Spleen (tissue), 11 donors: ENCODE data around the gene RCAN3. TPM values are rescaled to one million over a fixed set of nuclear protein-coding genes. Genes with fewer than 3 reads are reported as not detected.

Experiments
- DNase-seq: peaks from one replicate; pipeline ENCODE4 v3.0.0-alpha.2; 2020
- H3K27ac ChIP-seq, 8 donors: fragments of 200-600 bp; sonication (generic) in 7 of 8; 1 replicate in 4 of 8; 2 replicates in 4 of 8; pipeline versions ENCODE4 v1.5.0 to v1.8.0; 2016 to 2021; ENCODE audit warnings: inconsistent platforms in 4 of 8, mild to moderate bottlenecking in 4 of 8, moderate library complexity in 1 of 8
- H3K27me3 ChIP-seq, 7 donors: fragments of 200-600 bp; sonication (generic) in 6 of 7; replicated peaks in 1 of 7; 1 replicate in 4 of 7; 2 replicates in 3 of 7; pipeline versions ENCODE4 v1.5.0 to v1.8.0; 2016 to 2021; ENCODE audit warnings: inconsistent platforms in 3 of 7, mild to moderate bottlenecking in 1 of 7
- H3K36me3 ChIP-seq, 6 donors: fragments of 200-600 bp; sonication (generic) in 5 of 6; 1 replicate in 4 of 6; 2 replicates in 2 of 6; pipeline versions ENCODE4 v1.5.0 to v1.8.0; 2016 to 2021; ENCODE audit warnings: inconsistent platforms in 2 of 6
- H3K4me1 ChIP-seq, 6 donors: fragments of 200-600 bp; sonication (generic) in 5 of 6; 1 replicate in 3 of 6; 2 replicates in 3 of 6; pipeline versions ENCODE4 v1.5.0 to v1.8.0; 2016 to 2021; ENCODE audit warnings: inconsistent platforms in 3 of 6
- H3K4me3 ChIP-seq, 8 donors: fragments of 200-600 bp; sonication (generic) in 7 of 8; 1 replicate in 4 of 8; 2 replicates in 4 of 8; pipeline versions ENCODE4 v1.5.0 to v1.8.0; 2016 to 2021; ENCODE audit warnings: inconsistent platforms in 4 of 8, mild to moderate bottlenecking in 4 of 8, moderate library complexity in 2 of 8
- H3K9me3 ChIP-seq, 8 donors: fragments of 200-600 bp; sonication (generic) in 7 of 8; 1 replicate in 4 of 8; 2 replicates in 4 of 8; pipeline versions ENCODE4 v1.5.0 to v1.8.0; 2016 to 2021; ENCODE audit warnings: inconsistent platforms in 4 of 8
- POLR2A ChIP-seq, 3 donors: fragments of 450-650 bp; IDR thresholded peaks; one replicate each; pipeline ENCODE4 v1.5.1; 2017; ENCODE audit warnings: antibody characterized with exemption in 3 of 3, mild to moderate bottlenecking in 1 of 3
- POLR2AphosphoS5 ChIP-seq, 3 donors: sonication (generic); formaldehyde crosslinking; IDR thresholded peaks; one replicate each; pipeline ENCODE4 v1.5.1; 2017; ENCODE audit warnings: antibody characterized with exemption in 3 of 3
- WGBS, 5 donors: extraction: QIAGEN DNeasy Blood & Tissue Kit in 3 of 5; methylation state at CpG; one replicate each; pipeline versions ENCODE4 v1.1.5 to v1.1.7; 2013 to 2018; 5-methylcytosine and 5-hydroxymethylcytosine counted together
- intact Hi-C: fragments of 100-400 bp; cut with DNase I; formaldehyde crosslinking; loops from one replicate; pipeline ENCODE4 v1.15.0; 2023; ENCODE audit warnings: low total_unique reads
- polyA plus RNA-seq, 3 donors: library from polyadenylated mRNA; stranded (reverse); fragments of 200-250 nt; gene quantifications; one replicate each; pipeline ENCODE4 v1.2.1, GENCODE V29; 2013
- total RNA-seq, 7 donors: library from RNA; depleted of rRNA in 3 of 7; stranded (reverse); fragments of >200 nt in 3 of 7; fragmentation: NEBNext Ultra II Directional in 4 of 7; extraction: Animal tissue kit (Norgen Biotek cat#: 25700) in 4 of 7; gene quantifications; one replicate each; pipeline versions ENCODE4 v1.1.0 to v1.2.1, GENCODE V29; 2016 to 2021
- TF ChIP-seq, protein P1 (sequence below), 11 experiments: fragments of 200-600 bp in 7 of 11; fragments of 450-650 bp in 4 of 11; sonication (generic) in 4 of 11; IDR thresholded peaks in 8 of 11; conservative IDR thresholded peaks in 3 of 11; 1 replicate in 7 of 11; 2 replicates in 4 of 11; pipeline versions ENCODE4 v1.4.0 to v1.8.0; 2016 to 2021; ENCODE audit warnings: antibody characterized with exemption in 11 of 11, inconsistent platforms in 4 of 11, mild to moderate bottlenecking in 1 of 11
- donor health status: healthy with polysubstance abuse.
- donor health status: DM: no; HTN: no; CAD: no; lungs with moderate emphysema.
- donor health status: DM: no; HTN: no; CAD: no.
- donor health status: Bipolar disorder and iron deficiency.
- donor health status: healthy.
- donor health status: DM: no; HTN: no; CAD: no.
- donor health status: DM: yes; HTN: yes; CAD: no.

Gene RCAN3
- total and polyA plus RNA-seq, 10 donors, result 6.1 to 21.7 (median 16.5) TPM

DNA sequence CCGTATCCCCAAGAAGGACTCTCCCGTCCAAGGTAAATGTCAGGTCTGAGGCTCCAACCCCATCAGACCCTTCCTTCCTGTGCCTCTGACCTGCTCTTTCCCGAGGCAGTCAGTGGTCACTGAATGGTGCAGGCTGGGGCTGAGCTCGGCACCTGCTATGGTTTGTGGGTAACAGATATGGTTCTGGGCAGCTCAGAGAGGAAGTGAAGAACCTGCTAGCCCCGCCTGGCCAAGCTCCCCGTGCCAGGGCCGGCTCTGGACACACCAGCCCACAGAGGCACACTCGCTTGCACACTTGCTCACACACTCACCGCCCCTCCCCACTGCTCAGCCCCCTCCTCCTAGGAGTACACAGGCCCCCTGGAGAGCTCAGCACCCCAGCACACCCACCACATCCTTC, 69.7 kb downstream of the RCAN3 start:
- TF ChIP-seq, protein P1, sequence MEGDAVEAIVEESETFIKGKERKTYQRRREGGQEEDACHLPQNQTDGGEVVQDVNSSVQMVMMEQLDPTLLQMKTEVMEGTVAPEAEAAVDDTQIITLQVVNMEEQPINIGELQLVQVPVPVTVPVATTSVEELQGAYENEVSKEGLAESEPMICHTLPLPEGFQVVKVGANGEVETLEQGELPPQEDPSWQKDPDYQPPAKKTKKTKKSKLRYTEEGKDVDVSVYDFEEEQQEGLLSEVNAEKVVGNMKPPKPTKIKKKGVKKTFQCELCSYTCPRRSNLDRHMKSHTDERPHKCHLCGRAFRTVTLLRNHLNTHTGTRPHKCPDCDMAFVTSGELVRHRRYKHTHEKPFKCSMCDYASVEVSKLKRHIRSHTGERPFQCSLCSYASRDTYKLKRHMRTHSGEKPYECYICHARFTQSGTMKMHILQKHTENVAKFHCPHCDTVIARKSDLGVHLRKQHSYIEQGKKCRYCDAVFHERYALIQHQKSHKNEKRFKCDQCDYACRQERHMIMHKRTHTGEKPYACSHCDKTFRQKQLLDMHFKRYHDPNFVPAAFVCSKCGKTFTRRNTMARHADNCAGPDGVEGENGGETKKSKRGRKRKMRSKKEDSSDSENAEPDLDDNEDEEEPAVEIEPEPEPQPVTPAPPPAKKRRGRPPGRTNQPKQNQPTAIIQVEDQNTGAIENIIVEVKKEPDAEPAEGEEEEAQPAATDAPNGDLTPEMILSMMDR (IDR thresholded peaks at IDR 0.05 in 8 of 11, conservative IDR thresholded peaks at IDR 0.05 in 3 of 11), result no peak
- H3K36me3 ChIP-seq, result no peaks in the 10 kb centered on the region
- intact Hi-C loops, result no loop called here
- no peaks in the 10 kb centered on the region for H3K9me3 ChIP-seq
- DNase-seq, result no peak
- H3K4me3 ChIP-seq, result peak overlapping the region in 1 of 8 donors; percentile 35
- 27 to 43% (median 37%) methylated on average over 9 of the region's 9 CpGs for WGBS, 5 donors
- H3K27me3 ChIP-seq, result no peaks in the 10 kb centered on the region
- H3K27ac ChIP-seq, result no peak overlapping the region
- peaks cover 0 to 11% (median 5%) of the 10 kb centered on the region in 6 donors for H3K4me1 ChIP-seq

DNA sequence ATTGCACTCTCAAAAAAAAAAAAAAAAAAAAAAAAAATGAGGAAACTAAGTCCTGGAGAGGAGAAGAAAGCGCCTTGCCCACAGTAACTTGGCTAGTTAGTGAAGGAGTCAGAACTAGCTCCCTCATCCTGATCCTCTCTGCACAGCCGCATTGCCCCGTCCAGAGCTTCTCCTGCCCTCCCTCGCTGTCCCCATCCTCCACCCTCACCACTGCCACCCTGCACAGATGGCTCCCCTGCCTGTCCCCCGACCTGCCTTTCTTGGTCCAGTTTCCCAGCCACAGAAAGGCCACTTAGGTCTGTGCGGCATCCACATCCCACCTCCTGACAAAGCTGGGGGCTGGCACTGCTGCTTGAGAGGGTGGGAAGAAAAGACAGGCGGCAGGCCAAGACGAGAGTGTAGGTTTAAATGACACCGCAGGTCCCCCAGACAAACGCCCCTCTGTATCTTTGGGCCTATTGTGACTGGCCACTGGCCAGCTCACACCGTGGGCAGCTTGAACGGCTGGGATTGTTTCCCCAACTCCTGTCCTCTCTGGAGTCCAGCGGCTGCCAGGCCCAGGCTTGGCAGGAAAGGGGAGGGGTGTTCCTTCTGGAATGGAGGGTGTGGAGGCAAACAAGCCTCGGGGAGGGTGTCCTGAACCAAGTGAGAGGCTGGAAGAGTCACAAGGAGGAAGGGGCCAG, 73.4 kb downstream of the RCAN3 start:
- Histone ChIP-seq H3K36me3 (no peaks in the 10 kb centered on the region), H3K27me3 (no peaks in the 10 kb centered on the region), H3K4me1 (peaks cover 0 to 11% (median 5%) of the 10 kb centered on the region in 6 donors), H3K4me3 (no peak overlapping the region), H3K9me3 (no peaks in the 10 kb centered on the region), H3K27ac (no peak overlapping the region)
- intact Hi-C loops, result no loop called here
- TF ChIP-seq, protein P1 (IDR thresholded peaks at IDR 0.05 in 8 of 11, conservative IDR thresholded peaks at IDR 0.05 in 3 of 11), result no peak
- TF ChIP-seq POLR2A (IDR thresholded peaks at IDR 0.05), result no peak
- TF ChIP-seq POLR2AphosphoS5 (IDR thresholded peaks at IDR 0.05), result no peak
- DNase-seq, result no peak
- 67 to 81% (median 74%) methylated on average over 14 of the region's 14 CpGs for WGBS, 5 donors

DNA sequence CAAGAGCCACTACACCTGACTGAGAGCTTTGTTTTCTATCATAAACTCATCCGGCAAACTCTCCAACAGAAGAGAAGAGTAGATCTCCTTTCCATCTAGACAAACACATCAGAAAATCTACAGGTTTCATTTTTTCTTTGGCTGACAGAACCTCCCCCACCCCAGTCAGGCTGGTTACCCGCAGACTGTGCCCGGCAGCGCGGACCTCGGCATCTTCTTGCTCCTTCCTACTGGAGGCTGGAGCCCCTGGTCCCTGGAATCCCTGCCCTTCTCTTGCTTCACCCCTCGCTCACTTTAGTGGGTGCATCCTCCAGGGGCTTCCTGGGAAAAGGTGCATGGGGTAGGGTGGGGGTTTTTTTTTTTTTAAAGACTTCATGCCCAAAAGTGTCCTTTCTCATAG, 76.2 kb downstream of the RCAN3 start:
- Histone ChIP-seq H3K27ac (no peak overlapping the region), H3K4me1 (no peaks in the 10 kb centered on the region), H3K4me3 (no peak overlapping the region), H3K9me3 (no peaks in the 10 kb centered on the region), H3K27me3 (no peaks in the 10 kb centered on the region), H3K36me3 (no peaks in the 10 kb centered on the region)
- intact Hi-C loops, result no loop called here
- TF ChIP-seq, protein P1 (IDR thresholded peaks at IDR 0.05 in 8 of 11, conservative IDR thresholded peaks at IDR 0.05 in 3 of 11), result no peak
- TF ChIP-seq POLR2AphosphoS5 (IDR thresholded peaks at IDR 0.05), result no peak
- no peak for TF ChIP-seq POLR2A (IDR thresholded peaks at IDR 0.05)
- peak; percentile 20 for DNase-seq
- 84 to 97% (median 95%) methylated on average over 6 to 7 of the region's 7 CpGs for WGBS, 5 donors

DNA sequence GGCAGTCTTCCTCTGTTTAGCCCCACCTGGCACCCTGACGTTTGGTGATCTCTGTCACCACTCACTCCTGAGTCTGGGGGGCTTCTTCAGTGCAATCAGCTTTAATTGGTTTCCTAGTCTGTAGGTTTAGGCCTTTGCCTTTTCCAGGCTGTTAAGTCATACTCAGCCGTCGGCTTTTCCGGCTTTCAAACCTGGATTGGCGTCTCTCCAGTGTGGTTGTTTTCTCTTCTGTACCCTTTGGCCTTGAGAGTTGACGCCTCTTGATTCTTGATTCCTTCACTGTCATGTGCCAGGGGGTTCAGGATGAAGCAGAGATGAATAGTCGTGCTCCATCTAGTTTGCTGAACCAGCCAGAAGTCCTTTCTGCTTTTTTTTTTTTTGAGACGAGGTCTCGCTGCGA, 78.1 kb downstream of the RCAN3 start:
- H3K36me3 ChIP-seq, result no peaks in the 10 kb centered on the region

More for the DNA sequence above, 78.1 kb downstream of the RCAN3 start:
- H3K27me3 ChIP-seq, result no peaks in the 10 kb centered on the region
- TF ChIP-seq POLR2A (IDR thresholded peaks at IDR 0.05) (no peak), POLR2AphosphoS5 (IDR thresholded peaks at IDR 0.05) (no peak)
- TF ChIP-seq, protein P1 (IDR thresholded peaks at IDR 0.05 in 8 of 11, conservative IDR thresholded peaks at IDR 0.05 in 3 of 11), result no peak
- intact Hi-C loops, result no loop called here
- no peak overlapping the region for H3K4me3 ChIP-seq
- no peaks in the 10 kb centered on the region for H3K9me3 ChIP-seq
- no peak overlapping the region for H3K27ac ChIP-seq
- no peak for DNase-seq
- H3K4me1 ChIP-seq, result no peaks in the 10 kb centered on the region
- WGBS, 5 donors, result 77 to 86% (median 83%) methylated on average over 10 of the region's 10 CpGs
